GM19468 (cell line): ENCODE results near the gene FN1.

Source experiments
- ATAC-seq: cut with Tn5 transposase; IDR thresholded peaks from one replicate; pipeline ENCODE4 v1.9.1; 2021; ENCODE audit warnings: mild to moderate bottlenecking, moderate library complexity, moderate number of reproducible peaks; ENCODE audit not compliant: unreplicated experiment; ENCODE audit errors: extremely low read depth

FN1 gene

DNA sequence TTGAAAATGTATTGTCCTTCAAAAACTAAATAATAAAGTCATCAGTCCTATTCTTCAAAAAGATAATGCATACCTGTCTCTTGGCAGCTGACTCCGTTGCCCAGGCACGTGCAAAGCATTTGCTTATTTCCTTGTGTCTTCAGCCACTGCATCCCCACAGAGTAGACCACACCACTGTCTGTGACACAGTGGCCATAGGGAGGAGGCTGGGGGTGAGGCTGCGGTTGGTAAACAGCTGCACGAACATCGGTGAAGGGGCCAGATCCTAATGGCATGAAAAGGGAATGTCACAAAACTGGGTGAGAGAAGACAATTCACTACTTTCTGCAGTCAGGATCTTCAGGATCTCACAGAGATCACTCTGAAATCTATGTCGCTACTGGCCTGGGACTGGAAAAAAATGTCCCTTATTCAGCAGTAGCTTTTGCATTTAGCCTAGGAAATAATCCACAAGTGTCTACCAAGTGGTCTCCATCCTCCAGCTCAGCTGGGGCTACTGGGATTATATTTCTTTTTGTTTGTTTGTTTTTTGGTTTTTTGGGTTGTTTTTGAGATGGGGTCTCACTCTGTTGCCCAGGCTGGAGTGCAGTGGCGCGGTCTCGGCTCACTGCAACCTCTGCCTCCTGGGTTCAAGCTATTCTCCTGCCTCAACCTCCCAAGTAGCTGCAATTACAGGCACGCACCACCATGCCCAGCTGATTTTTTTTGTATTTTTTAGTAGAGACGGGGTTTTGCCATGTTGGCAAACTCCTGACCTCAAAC lies 10.7 kb downstream of the FN1 start:
- no peak for ATAC-seq

DNA sequence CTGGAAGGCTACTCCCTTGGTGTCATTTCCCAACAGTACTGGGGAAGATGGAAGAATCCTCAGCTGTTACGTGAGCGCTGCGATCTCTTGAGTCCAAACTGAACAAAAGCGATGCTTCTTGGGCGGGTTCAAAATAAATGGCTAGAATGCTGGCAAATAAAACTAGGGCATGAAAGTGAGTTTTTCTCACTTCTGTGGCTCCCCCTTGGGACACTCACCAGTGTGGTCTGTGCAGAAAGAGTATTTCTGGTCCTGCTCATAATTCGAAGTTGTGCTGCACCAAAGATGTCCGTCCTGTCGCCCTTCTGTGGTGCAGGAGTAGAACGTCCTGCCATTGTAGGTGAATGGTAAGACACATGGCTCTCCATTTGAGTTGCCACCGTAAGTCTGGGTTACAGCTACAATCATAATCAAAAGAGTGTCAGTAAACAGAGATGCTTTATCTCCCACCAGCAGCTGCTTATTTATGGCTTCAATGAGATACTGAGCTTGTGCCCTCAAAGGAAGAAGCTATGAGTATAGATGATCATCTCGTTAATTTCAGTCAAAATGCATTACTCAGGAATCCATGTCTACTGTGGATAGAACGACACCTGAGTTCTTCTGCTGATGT lies 11.8 kb downstream of the FN1 start:
- ATAC-seq: no peak

DNA sequence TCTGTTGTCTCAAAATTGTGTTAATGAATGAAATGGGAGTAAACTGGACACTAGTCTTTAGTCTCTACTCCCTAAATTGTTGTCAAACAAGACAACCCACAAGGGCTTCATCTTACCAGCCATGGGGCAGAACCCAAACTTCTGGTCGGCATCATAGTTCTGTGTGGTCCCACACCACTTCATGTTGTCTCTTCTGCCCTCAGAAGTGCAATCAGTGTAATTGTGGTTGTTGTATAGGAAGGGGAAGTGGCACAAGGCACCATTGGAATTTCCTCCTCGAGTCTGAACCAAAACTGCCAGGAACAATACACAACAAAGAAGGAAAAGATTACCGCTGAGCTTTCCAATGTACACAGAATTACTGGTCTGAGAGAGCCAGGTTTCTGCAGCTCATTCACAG lies 12.6 kb downstream of the FN1 start:
- ATAC-seq: no peak

GRCh38 chr2:215422676-215423075 lies 13.2 kb downstream of the FN1 start:
- no peak for ATAC-seq

DNA sequence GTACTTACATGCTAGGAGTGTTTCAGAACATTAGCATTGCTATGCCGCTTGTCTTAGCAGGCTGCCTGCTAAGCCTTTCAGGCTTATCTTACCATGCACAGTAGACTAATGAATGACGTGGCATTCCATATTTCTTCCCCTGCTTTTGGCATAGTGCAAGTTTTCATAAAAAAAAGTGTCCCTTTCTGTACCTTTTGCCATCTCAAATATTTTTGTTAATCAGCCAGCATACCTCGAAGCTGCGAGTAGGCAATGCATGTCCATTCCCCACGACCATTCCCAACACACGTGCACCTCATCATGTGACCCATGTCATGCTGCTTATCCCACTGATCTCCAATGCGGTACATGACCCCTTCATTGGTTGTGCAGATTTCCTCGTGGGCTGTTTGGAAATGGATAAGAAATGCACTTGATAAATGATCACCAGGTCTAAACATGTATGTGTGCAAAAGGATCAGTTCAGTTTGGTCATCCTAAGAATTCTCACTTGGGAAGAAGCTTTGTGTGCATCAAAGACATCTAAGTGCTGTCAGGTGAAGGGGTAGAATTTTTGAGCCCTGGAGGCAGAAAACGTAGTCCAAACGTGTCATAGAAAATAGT lies 13.9 kb downstream of the FN1 start:
- no peak for ATAC-seq

DNA sequence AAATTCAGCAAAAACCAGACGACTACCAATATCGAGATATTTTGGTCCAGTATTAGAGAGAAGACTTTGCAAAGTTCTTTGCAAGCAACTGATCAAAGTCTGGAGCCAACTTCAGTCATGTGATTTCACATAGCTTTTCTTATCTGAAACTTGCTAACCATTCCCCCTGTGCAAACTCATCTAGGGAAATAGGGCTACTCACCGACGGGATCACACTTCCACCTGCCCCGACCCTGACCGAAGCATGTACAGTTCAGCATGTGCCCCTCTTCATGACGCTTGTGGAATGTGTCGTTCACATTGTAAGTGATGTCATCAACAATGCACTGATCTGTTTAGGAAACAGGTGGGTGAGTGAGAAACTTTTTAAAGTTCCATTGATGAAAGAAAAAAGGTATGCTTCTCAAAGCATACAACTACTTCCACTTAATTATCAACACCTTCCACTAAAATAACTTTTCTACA lies 15.4 kb downstream of the FN1 start:
- ATAC-seq: no peak

GRCh38 chr2:215419769-215420470 lies 15.9 kb downstream of the FN1 start:
- no peak for ATAC-seq

GRCh38 chr2:215419113-215419512 lies 16.8 kb downstream of the FN1 start:
- ATAC-seq: no peak

- no peak for ATAC-seq
These were observed 17.6 kb downstream of the FN1 start for GRCh38 chr2:215418064-215418963.

DNA sequence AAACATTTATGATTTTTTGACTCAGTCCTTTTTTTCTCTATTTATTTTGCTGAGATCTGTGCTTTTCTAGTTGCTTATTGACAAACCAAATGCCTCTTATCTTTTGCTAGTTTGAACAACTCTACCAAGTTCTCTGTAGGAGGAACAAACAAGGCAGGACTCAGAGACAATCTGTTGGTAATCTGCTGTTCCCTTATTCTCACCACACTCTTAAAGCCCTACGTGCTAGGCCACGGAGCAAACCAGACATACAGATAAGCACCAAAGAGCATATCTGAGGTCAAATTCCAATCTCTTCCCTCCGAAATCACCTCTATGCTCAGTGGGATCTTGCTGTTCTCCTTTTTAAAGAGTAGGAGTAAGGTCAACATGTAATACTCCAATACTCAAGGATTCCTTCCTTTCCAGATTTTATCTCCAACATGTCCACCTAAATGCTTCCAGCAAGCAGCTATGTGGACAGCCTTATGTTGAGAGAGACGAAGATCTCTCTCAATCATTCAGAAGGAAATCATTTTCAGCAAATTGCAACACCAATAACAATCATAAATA lies 18.4 kb downstream of the FN1 start:
- ATAC-seq: no peak

DNA sequence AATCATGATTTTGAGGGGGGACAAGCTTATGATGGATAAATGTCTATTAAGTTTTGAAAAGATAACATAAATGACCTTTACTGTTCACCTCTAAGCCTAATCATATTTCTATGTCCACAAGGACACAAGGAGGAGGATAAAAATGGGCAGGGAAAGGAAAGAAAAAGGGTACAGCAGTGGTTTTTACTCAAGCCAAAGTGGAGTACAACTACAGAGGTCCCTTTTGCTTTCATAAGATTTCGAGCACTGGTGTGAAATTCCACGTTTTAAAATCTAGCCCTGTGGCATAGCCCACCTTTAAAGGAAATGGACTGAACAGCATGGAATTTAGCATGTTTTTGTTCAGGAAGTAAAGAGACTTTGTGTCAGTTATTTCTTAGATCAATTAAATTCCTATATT lies 19.2 kb downstream of the FN1 start:
- ATAC-seq: no peak

GRCh38 chr2:215415820-215416577 lies 19.9 kb downstream of the FN1 start:
- no peak for ATAC-seq

- no peak for ATAC-seq
These were observed 20.6 kb downstream of the FN1 start for GRCh38 chr2:215415218-215415617.

DNA sequence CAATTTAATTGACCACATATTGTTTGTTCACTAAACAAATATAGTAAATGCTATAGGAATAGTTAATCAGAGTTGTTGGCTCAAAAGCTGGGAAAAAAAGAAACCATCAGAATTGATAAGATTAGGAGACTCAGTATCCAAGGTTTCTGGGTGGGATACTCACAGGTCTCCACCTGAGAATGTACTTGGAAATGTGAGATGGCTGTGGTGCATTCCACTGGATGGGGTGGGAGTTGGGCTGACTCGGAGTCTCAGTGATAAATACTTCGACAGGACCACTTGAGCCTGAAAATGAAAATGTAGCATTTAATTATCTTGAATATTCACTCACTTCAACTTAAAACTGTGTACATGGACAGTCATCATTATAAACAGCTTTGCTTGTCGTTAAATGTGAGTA lies 21.2 kb downstream of the FN1 start:
- ATAC-seq: no peak

- ATAC-seq: no peak
These were observed 21.9 kb downstream of the FN1 start for GRCh38 chr2:215413974-215414373.

GRCh38 chr2:215413484-215413777 lies 22.4 kb downstream of the FN1 start:
- no peak for ATAC-seq

DNA sequence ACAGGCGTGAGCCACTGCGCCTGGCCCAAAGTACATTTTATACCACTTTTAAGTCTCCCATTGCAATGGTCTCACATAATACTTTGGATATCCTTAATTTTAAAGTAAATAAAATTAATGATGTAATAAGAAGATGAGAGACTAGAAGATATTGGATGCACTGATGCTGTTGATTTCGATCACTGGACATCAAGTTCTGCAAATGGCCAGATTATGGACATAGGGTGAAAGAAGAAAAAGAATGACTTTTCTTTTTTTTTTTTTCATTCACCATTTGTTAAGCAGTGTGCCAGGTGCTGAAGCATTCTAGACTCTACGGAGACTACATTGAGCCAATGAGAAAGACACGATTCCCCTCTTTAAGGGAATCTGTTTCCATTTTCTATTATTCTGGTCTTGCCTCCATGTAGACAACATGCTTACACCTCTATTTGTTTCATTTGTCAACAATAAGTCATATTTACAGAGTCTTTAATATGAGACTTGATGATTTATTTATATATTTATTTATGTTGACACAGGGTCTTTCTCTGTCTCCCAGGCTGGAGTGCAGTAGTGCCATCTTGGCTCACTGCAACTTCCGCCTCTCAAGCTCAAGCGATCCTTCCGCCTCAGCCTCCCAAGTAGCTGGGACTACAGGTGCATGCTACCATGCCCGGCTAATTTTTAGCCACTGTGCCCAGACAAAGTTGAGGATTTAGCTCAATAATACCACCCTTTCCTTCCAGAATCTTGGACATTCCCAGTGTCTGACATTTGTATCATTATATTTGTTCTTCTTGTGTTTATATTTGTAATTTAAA lies 23.7 kb downstream of the FN1 start:
- no peak for ATAC-seq

DNA sequence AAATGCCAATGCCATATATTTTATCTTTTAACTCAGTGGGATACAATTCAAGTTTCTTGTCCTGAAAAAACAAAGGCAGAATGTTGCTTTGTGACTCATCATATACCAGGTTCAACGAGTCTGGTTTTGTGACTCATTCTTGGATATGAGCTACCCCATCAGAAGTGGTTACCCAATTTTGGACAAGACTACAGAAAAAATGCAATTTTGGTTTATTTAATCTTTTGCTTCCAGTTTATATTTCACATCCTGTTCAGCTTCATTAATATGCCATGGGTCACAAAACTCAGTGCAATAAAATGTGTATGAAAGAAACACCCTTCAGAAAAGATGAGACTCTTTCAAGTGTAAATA lies 25.0 kb downstream of the FN1 start:
- no peak for ATAC-seq
